HG03039 (cell line): ENCODE measurements around the gene GAK.
A peak's percentile ranks its signal among the peaks of the same experiment; 100 is the strongest.
"Not testable (repeated sequence)": the region's sequence is repeated elsewhere in the genome, so short reads cannot be mapped to it uniquely, and the experiment has no call there.

Experiments
- ATAC-seq: cut with Tn5 transposase; IDR thresholded peaks from one replicate; pipeline ENCODE4 v1.9.1; 2021; ENCODE audit warnings: mild to moderate bottlenecking, moderate library complexity; ENCODE audit not compliant: unreplicated experiment

GAK gene

GRCh38 chr4:953574-953915 lies 21.4 kb upstream of the GAK start:
- ATAC-seq: no peak

- no peak for ATAC-seq
Observed at GRCh38 chr4:952881-953573, 20.9 kb upstream of the GAK start.

GRCh38 chr4:951594-952468 lies 19.7 kb upstream of the GAK start:
- ATAC-seq: no peak

- no peak for ATAC-seq
Observed at GRCh38 chr4:951186-951585, 19.1 kb upstream of the GAK start.

- ATAC-seq: no peak
Observed at GRCh38 chr4:950136-951020, 18.3 kb upstream of the GAK start.

- ATAC-seq: no peak
Observed at GRCh38 chr4:949656-950055, 17.5 kb upstream of the GAK start.

GRCh38 chr4:948936-949300 lies 16.8 kb upstream of the GAK start:
- no peak for ATAC-seq

GRCh38 chr4:948101-948935 lies 16.2 kb upstream of the GAK start:
- no peak for ATAC-seq

GRCh38 chr4:947491-947971 lies 15.4 kb upstream of the GAK start:
- ATAC-seq: no peak

- no peak for ATAC-seq
Observed at GRCh38 chr4:946517-947471, 14.7 kb upstream of the GAK start.

- ATAC-seq: no peak
Observed at GRCh38 chr4:946103-946450, 14.0 kb upstream of the GAK start.

- ATAC-seq: no peak
Observed at GRCh38 chr4:945274-946102, 13.4 kb upstream of the GAK start.

- ATAC-seq: not testable (repeated sequence)
Observed at GRCh38 chr4:939508-939907, 7.4 kb upstream of the GAK start.

GRCh38 chr4:932713-933070 lies 576 bp upstream of the GAK start:
- no peak for ATAC-seq

GRCh38 chr4:931194-931959 lies 739 bp downstream of the GAK start:
- peak; percentile 8 for ATAC-seq

- ATAC-seq: no peak
Observed at GRCh38 chr4:930827-931193, 1.3 kb downstream of the GAK start.

- ATAC-seq: no peak
Observed at GRCh38 chr4:930028-930551, 2.0 kb downstream of the GAK start.
